Neutrophil (primary cell): ENCODE results near the gene RAP1GAP2.

ENCODE experiments used
- H3K27ac ChIP-seq: fragments of 200-600 bp; sonication (generic); 2 replicates; pipeline ENCODE4 v1.5.1; 2016; ENCODE audit warnings: mild to moderate bottlenecking, moderate library complexity
- H3K27me3 ChIP-seq: fragments of 200-600 bp; sonication (generic); 2 replicates; pipeline ENCODE4 v1.6.0; 2016; ENCODE audit warnings: mild to moderate bottlenecking
- H3K36me3 ChIP-seq: fragments of 200-600 bp; sonication (generic); 2 replicates; pipeline ENCODE4 v1.5.1; 2017
- H3K4me1 ChIP-seq, 2 experiments: fragments of 200-600 bp in 1 of 2; sonication (generic) in 1 of 2; 1 replicate in 1 of 2; 2 replicates in 1 of 2; pipeline versions ENCODE4 v1.5.1 to v1.6.1; 2013 to 2016; ENCODE audit warnings: low read depth in 1 of 2, low read length in 1 of 2, mild to moderate bottlenecking in 1 of 2, moderate library complexity in 1 of 2; ENCODE audit not compliant: control insufficient read depth in 1 of 2, insufficient read depth in 1 of 2
- H3K4me3 ChIP-seq, 2 experiments: fragments of 200-600 bp in 1 of 2; sonication (generic) in 1 of 2; 1 replicate in 1 of 2; 2 replicates in 1 of 2; pipeline ENCODE4 v1.5.1; 2013 to 2016; ENCODE audit warnings: low read depth in 1 of 2, low read length in 1 of 2, mild to moderate bottlenecking in 1 of 2, moderate library complexity in 1 of 2
- H3K9me3 ChIP-seq: fragments of 200-600 bp; sonication (generic); 2 replicates; pipeline ENCODE4 v1.5.1; 2016
- CTCF ChIP-seq: fragments of 200-600 bp; sonication (generic); IDR thresholded peaks from 2 replicates; pipeline ENCODE4 v1.5.1; 2016; ENCODE audit warnings: antibody characterized with exemption

The RAP1GAP2 gene

GRCh38 chr17:2945299-2945698, 149.1 kb downstream of the RAP1GAP2 start:
- no peak for TF ChIP-seq CTCF
- Histone ChIP-seq H3K27ac (peak overlapping the region; percentile 75), H3K4me1 (peaks cover 48 to 60% of the 10 kb centered on the region in 2 experiments), H3K36me3 (peaks cover 22% of the 10 kb centered on the region), H3K9me3 (no peaks in the 10 kb centered on the region), H3K4me3 (no peak overlapping the region), H3K27me3 (no peaks in the 10 kb centered on the region)

GRCh38 chr17:2946144-2946543, 149.9 kb downstream of the RAP1GAP2 start:
- H3K36me3 ChIP-seq, result peaks cover 22% of the 10 kb centered on the region
- no peak overlapping the region for H3K4me3 ChIP-seq
- H3K27me3 ChIP-seq, result no peaks in the 10 kb centered on the region
- TF ChIP-seq CTCF, result no peak
- no peak overlapping the region for H3K27ac ChIP-seq
- H3K9me3 ChIP-seq, result no peaks in the 10 kb centered on the region
- peaks cover 48 to 60% of the 10 kb centered on the region in 2 experiments for H3K4me1 ChIP-seq

GRCh38 chr17:2947588-2947950, 151.3 kb downstream of the RAP1GAP2 start:
- Histone ChIP-seq H3K36me3 (peaks cover 15% of the 10 kb centered on the region), H3K27ac (no peak overlapping the region), H3K27me3 (no peaks in the 10 kb centered on the region), H3K9me3 (no peaks in the 10 kb centered on the region), H3K4me3 (no peak overlapping the region), H3K4me1 (peaks cover 48 to 58% of the 10 kb centered on the region in 2 experiments)
- TF ChIP-seq CTCF, result no peak

- Histone ChIP-seq H3K36me3 (peaks cover 15% of the 10 kb centered on the region), H3K27ac (no peak overlapping the region), H3K27me3 (no peaks in the 10 kb centered on the region), H3K4me3 (no peak overlapping the region), H3K9me3 (no peaks in the 10 kb centered on the region), H3K4me1 (peaks cover 48 to 56% of the 10 kb centered on the region in 2 experiments)
- TF ChIP-seq CTCF, result no peak
These were observed 151.8 kb downstream of the RAP1GAP2 start for GRCh38 chr17:2947996-2948550.

- no peaks in the 10 kb centered on the region for H3K9me3 ChIP-seq
- TF ChIP-seq CTCF, result no peak
- H3K27ac ChIP-seq, result no peak overlapping the region
- no peaks in the 10 kb centered on the region for H3K27me3 ChIP-seq
- peaks cover 40 to 47% of the 10 kb centered on the region in 2 experiments for H3K4me1 ChIP-seq
- no peak overlapping the region for H3K4me3 ChIP-seq
- H3K36me3 ChIP-seq, result peaks cover 15% of the 10 kb centered on the region
These were observed 152.7 kb downstream of the RAP1GAP2 start for GRCh38 chr17:2948721-2949468.
